H9 (cell line): Measurements from ENCODE around the gene WDPCP. TPM values are rescaled to one million over a fixed set of nuclear protein-coding genes. Genes with fewer than 3 reads are reported as not detected.

Source experiments
- DNase-seq: peaks from one replicate; pipeline ENCODE4 v3.0.0-alpha.2; 2017
- H2AFZ ChIP-seq: one replicate; pipeline ENCODE4 v1.6.1; 2013; ENCODE audit warnings: mild to moderate bottlenecking, low read length, control low read depth, moderate library complexity
- H2AK5ac ChIP-seq: 2 replicates; pipeline ENCODE4 v1.6.1; 2013; ENCODE audit warnings: low read length, control low read depth, mixed read lengths; ENCODE audit not compliant: insufficient read length
- H2BK120ac ChIP-seq: one replicate; pipeline ENCODE4 v1.6.1; 2013; ENCODE audit warnings: low read depth, mild to moderate bottlenecking, low read length, control low read depth, inconsistent platforms; ENCODE audit not compliant: poor library complexity, severe bottlenecking
- H2BK12ac ChIP-seq: 2 replicates; pipeline ENCODE4 v1.6.1; 2013; ENCODE audit warnings: low read length, control low read depth, mixed read lengths, low read depth; ENCODE audit not compliant: insufficient read length
- H2BK15ac ChIP-seq: 2 replicates; pipeline ENCODE4 v1.6.1; 2013; ENCODE audit warnings: low read depth, low read length, control low read depth
- H2BK20ac ChIP-seq: one replicate; pipeline ENCODE4 v1.6.1; 2013; ENCODE audit warnings: low read depth, mild to moderate bottlenecking, low read length, control low read depth, inconsistent platforms; ENCODE audit not compliant: poor library complexity, severe bottlenecking
- H2BK5ac ChIP-seq: 2 replicates; pipeline ENCODE4 v1.6.1; 2013; ENCODE audit warnings: low read length, control low read depth, mixed read lengths; ENCODE audit not compliant: insufficient read length
- H3K14ac ChIP-seq: 2 replicates; pipeline ENCODE4 v1.6.1; 2013; ENCODE audit warnings: low read length, control low read depth; ENCODE audit not compliant: insufficient read depth
- H3K18ac ChIP-seq: 2 replicates; pipeline ENCODE4 v1.6.1; 2013; ENCODE audit warnings: low read depth, mild to moderate bottlenecking, mixed read lengths, low read length, control low read depth; ENCODE audit not compliant: insufficient read length
- H3K23ac ChIP-seq: 2 replicates; pipeline ENCODE4 v1.6.1; 2013; ENCODE audit warnings: low read length, control low read depth, mixed read lengths, low read depth; ENCODE audit not compliant: insufficient read length
- H3K23me2 ChIP-seq: 2 replicates; pipeline ENCODE4 v1.6.1; 2013; ENCODE audit warnings: low read depth, mild to moderate bottlenecking, mixed read lengths, low read length, control low read depth; ENCODE audit not compliant: insufficient read length, poor library complexity, severe bottlenecking
- H3K27ac ChIP-seq: 2 replicates; pipeline ENCODE4 v1.5.1; 2013; ENCODE audit warnings: low read length, control low read depth, mixed read lengths, low read depth; ENCODE audit not compliant: insufficient read length
- H3K27me3 ChIP-seq: 2 replicates; pipeline ENCODE4 v1.6.1; 2013; ENCODE audit warnings: low read length, control low read depth, inconsistent platforms; ENCODE audit not compliant: insufficient read depth
- H3K4ac ChIP-seq: 2 replicates; pipeline ENCODE4 v1.6.1; 2013; ENCODE audit warnings: low read depth, mild to moderate bottlenecking, control low read depth, inconsistent platforms, low read length, moderate library complexity
- H3K4me1 ChIP-seq: 2 replicates; pipeline ENCODE4 v1.6.1; 2013; ENCODE audit warnings: low read length, control low read depth, inconsistent platforms; ENCODE audit not compliant: insufficient read depth
- H3K4me2 ChIP-seq: 2 replicates; pipeline ENCODE4 v1.6.1; 2013; ENCODE audit warnings: low read length, control low read depth, mixed read lengths; ENCODE audit not compliant: insufficient read length, insufficient read depth
- H3K56ac ChIP-seq: 2 replicates; pipeline ENCODE4 v1.6.1; 2013; ENCODE audit warnings: low read depth, mild to moderate bottlenecking, mixed read lengths, low read length, control low read depth; ENCODE audit not compliant: insufficient read length
- H3K79me1 ChIP-seq: 2 replicates; pipeline ENCODE4 v1.6.1; 2013; ENCODE audit warnings: low read depth, mild to moderate bottlenecking, moderate library complexity, low read length, control low read depth, inconsistent platforms; ENCODE audit not compliant: insufficient read depth, poor library complexity, severe bottlenecking
- H3K79me2 ChIP-seq: 2 replicates; pipeline ENCODE4 v1.6.1; 2013; ENCODE audit warnings: low read length, control low read depth, inconsistent platforms; ENCODE audit not compliant: insufficient read depth
- H3K9ac ChIP-seq: 2 replicates; pipeline ENCODE4 v1.6.1; 2013; ENCODE audit warnings: low read length, control low read depth, mixed read lengths; ENCODE audit not compliant: insufficient read length; ENCODE audit errors: extremely low read depth
- H3K9me3 ChIP-seq: one replicate; pipeline ENCODE4 v1.6.1; 2013; ENCODE audit warnings: low read depth, low read length, inconsistent platforms; ENCODE audit not compliant: control insufficient read depth
- H3T11ph ChIP-seq: one replicate; pipeline ENCODE4 v1.6.1; 2013; ENCODE audit warnings: mild to moderate bottlenecking, low read length, control low read depth, inconsistent platforms
- H4K20me1 ChIP-seq: one replicate; pipeline ENCODE4 v1.6.1; 2013; ENCODE audit not compliant: control insufficient read depth, insufficient read length, insufficient read depth
- H4K5ac ChIP-seq: 2 replicates; pipeline ENCODE4 v1.6.1; 2013; ENCODE audit warnings: low read depth, mild to moderate bottlenecking, mixed read lengths, low read length, control low read depth; ENCODE audit not compliant: insufficient read length
- H4K8ac ChIP-seq: replicated peaks from 2 replicates; pipeline ENCODE4 v1.6.1; 2013; ENCODE audit warnings: low read length, control low read depth, mixed read lengths, low read depth; ENCODE audit not compliant: insufficient read length
- H4K91ac ChIP-seq: 2 replicates; pipeline ENCODE4 v1.6.1; 2013; ENCODE audit warnings: low read depth, mild to moderate bottlenecking, moderate library complexity, mixed read lengths, low read length, control low read depth; ENCODE audit not compliant: insufficient read length
- H3K27ac Mint-ChIP-seq, 3 experiments: 2 replicates in 2 of 3; 3 replicates in 1 of 3; pipeline ENCODE4 v1.8.0; 2020 to 2021; ENCODE audit warnings: mixed read lengths in 3 of 3, mild to moderate bottlenecking in 1 of 3, moderate library complexity in 1 of 3
- H3K27me3 Mint-ChIP-seq: 2 replicates; pipeline ENCODE4 v1.8.0; 2021; ENCODE audit warnings: low read depth, mild to moderate bottlenecking, moderate library complexity, mixed read lengths
- H3K36me3 Mint-ChIP-seq, 3 experiments: 2 replicates in 2 of 3; 3 replicates in 1 of 3; pipeline ENCODE4 v1.8.0; 2020 to 2021; ENCODE audit warnings: low read depth in 3 of 3, mixed read lengths in 3 of 3; ENCODE audit not compliant: insufficient read depth in 1 of 3
- H3K4me1 Mint-ChIP-seq, 2 experiments: 2 replicates each; pipeline ENCODE4 v1.8.0; 2020; ENCODE audit warnings: mixed read lengths in 2 of 2
- H3K4me3 Mint-ChIP-seq, 2 experiments: 2 replicates in 1 of 2; 3 replicates in 1 of 2; pipeline ENCODE4 v1.8.0; 2020 to 2021; ENCODE audit warnings: mild to moderate bottlenecking in 2 of 2, mixed read lengths in 2 of 2, moderate library complexity in 1 of 2
- H3K9me3 Mint-ChIP-seq, 2 experiments: 2 replicates in 1 of 2; 3 replicates in 1 of 2; pipeline ENCODE4 v1.8.0; 2020; ENCODE audit warnings: mild to moderate bottlenecking in 2 of 2, mixed read lengths in 2 of 2, moderate library complexity in 1 of 2
- WGBS: extraction: QIAGEN DNeasy Blood & Tissue Kit; methylation state at CpG from one replicate; pipeline ENCODE4 v1.1.7; 2013; ENCODE audit warnings: missing lambda C conversion rate, low lambda C conversion rate, mixed read lengths; ENCODE audit not compliant: insufficient read length; ENCODE audit errors: extremely low coverage; 5-methylcytosine and 5-hydroxymethylcytosine counted together
- total RNA-seq: library from RNA; stranded (reverse); gene quantifications from 2 replicates; pipeline ENCODE4 v1.2.1, GENCODE V29; 2021
- TF ChIP-seq, protein P1 (sequence below): fragments of 200-600 bp; sonication (generic); conservative IDR thresholded peaks from 3 replicates; pipeline ENCODE4 v1.8.0; 2021; ENCODE audit warnings: antibody characterized with exemption, mild to moderate bottlenecking

The WDPCP gene
- total RNA-seq, 1 experiment from 2014 or later = 22.4 TPM

DNA sequence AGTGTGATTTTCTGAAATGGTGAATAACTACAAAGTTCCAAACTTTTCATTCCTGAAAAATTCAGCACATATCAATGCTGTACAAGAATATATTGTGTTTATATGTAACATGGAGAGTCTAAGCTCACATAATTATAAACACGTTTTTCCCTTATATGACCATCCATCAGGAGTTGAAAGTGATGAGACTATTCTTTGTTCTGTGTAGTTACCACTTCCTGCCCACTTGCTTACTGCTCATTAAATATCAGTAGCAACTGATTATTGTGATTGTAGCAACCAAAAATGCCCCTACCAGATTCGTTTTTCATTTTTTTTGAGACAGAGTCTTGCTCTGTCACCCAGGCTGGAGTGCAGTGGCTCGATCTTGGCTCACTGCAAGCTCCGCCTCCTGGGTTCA lies 506.9 kb downstream of the WDPCP start:
- Histone ChIP-seq H3K9ac (no peak overlapping the region), H2BK15ac (no peak overlapping the region), H3K9me3 (no peaks in the 10 kb centered on the region), H4K91ac (no peak overlapping the region), H2BK20ac (no peak overlapping the region), H2AFZ (no peak overlapping the region), H3K4me1 (no peaks in the 10 kb centered on the region), H3K79me2 (no peaks in the 10 kb centered on the region), H2AK5ac (no peak overlapping the region), H3T11ph (no peak overlapping the region), H4K5ac (no peak overlapping the region), H4K8ac (no peak overlapping the region), H2BK5ac (no peak overlapping the region), H3K27ac (no peak overlapping the region), H3K27me3 (no peaks in the 10 kb centered on the region), H3K14ac (no peak overlapping the region), H3K79me1 (no peaks in the 10 kb centered on the region), H3K23ac (no peak overlapping the region), H3K56ac (no peak overlapping the region), H2BK120ac (no peak overlapping the region), H3K18ac (no peak overlapping the region), H3K23me2 (no peaks in the 10 kb centered on the region), H3K4me2 (no peak overlapping the region), H4K20me1 (no peaks in the 10 kb centered on the region), H3K4ac (no peak overlapping the region), H2BK12ac (no peak overlapping the region)
- Mint-ChIP-seq H3K27ac (no peak overlapping the region), H3K36me3 (no peaks in the 10 kb centered on the region; a peak in 1 of 7 replicates), H3K4me1 (peaks cover 4 to 8% of the 10 kb centered on the region in 2 experiments), H3K4me3 (no peak overlapping the region), H3K27me3 (no peaks in the 10 kb centered on the region; the same call in 1 of the 2 replicates), H3K9me3 (no peaks in the 10 kb centered on the region)
- TF ChIP-seq, protein P1, sequence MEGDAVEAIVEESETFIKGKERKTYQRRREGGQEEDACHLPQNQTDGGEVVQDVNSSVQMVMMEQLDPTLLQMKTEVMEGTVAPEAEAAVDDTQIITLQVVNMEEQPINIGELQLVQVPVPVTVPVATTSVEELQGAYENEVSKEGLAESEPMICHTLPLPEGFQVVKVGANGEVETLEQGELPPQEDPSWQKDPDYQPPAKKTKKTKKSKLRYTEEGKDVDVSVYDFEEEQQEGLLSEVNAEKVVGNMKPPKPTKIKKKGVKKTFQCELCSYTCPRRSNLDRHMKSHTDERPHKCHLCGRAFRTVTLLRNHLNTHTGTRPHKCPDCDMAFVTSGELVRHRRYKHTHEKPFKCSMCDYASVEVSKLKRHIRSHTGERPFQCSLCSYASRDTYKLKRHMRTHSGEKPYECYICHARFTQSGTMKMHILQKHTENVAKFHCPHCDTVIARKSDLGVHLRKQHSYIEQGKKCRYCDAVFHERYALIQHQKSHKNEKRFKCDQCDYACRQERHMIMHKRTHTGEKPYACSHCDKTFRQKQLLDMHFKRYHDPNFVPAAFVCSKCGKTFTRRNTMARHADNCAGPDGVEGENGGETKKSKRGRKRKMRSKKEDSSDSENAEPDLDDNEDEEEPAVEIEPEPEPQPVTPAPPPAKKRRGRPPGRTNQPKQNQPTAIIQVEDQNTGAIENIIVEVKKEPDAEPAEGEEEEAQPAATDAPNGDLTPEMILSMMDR = no peak
- no peak for DNase-seq
- no CpG with 5 or more reads among the region's 4 CpGs for WGBS
